PFSK-1 (cell line): ENCODE measurements around the gene RINL.

Source experiments
- POLR2AphosphoS5 ChIP-seq: IDR thresholded peaks from 2 replicates; pipeline ENCODE4 v1.6.1; 2012; ENCODE audit warnings: low read depth, mild to moderate bottlenecking, control low read depth, low read length, moderate library complexity
- REST ChIP-seq, 2 experiments: IDR thresholded peaks; 2 replicates each; pipeline versions ENCODE4 v1.6.1 to v1.8.0; 2011 to 2012; ENCODE audit warnings: low read depth in 2 of 2, low read length in 2 of 2, control low read depth in 1 of 2, inconsistent platforms in 1 of 2, mild to moderate bottlenecking in 1 of 2, moderate library complexity in 1 of 2; ENCODE audit not compliant: insufficient read depth in 1 of 2
- TAF1 ChIP-seq: IDR thresholded peaks from 2 replicates; pipeline ENCODE4 v1.6.1; 2012; ENCODE audit warnings: low read length, control low read depth, borderline replicate concordance; ENCODE audit not compliant: insufficient read depth

GRCh38 chr19:38879400-38879751, 1.3 kb upstream of the RINL start:
- TF ChIP-seq POLR2AphosphoS5 (no peak), TAF1 (no peak), REST (IDR thresholded peaks at IDR 0.05; ENCODE audit: insufficient read depth in 1 of 2, low read depth in 2 of 2, low read length in 2 of 2) (no peak)
